HL-60 (cell line): ENCODE results near the gene WDPCP.

Source experiments
- DNase-seq, 2 experiments: peaks; one replicate each; pipeline ENCODE4 v3.0.0-alpha.2; 2010 to 2020; ENCODE audit warnings: low read depth in 1 of 2, low spot score in 1 of 2
- H3K27ac ChIP-seq: fragments of 250-450 bp; sonication (Bioruptor Pico); replicated peaks from 2 replicates; pipeline ENCODE4 v1.5.1; 2020; ENCODE audit warnings: mild to moderate bottlenecking, moderate library complexity
- H3K27me3 ChIP-seq: fragments of 250-450 bp; sonication (Bioruptor Pico); 2 replicates; pipeline ENCODE4 v1.5.1; 2021; ENCODE audit warnings: mild to moderate bottlenecking, moderate library complexity; ENCODE audit not compliant: insufficient read depth, poor library complexity, severe bottlenecking
- H3K4me3 ChIP-seq: replicated peaks from 2 replicates; pipeline ENCODE4 v1.5.1; 2011; ENCODE audit warnings: mild to moderate bottlenecking, control low read depth, low read length; ENCODE audit not compliant: insufficient read depth
- CTCF ChIP-seq: IDR thresholded peaks from one replicate; pipeline ENCODE4 v1.5.1; 2011; ENCODE audit warnings: low read length, control low read depth, inconsistent platforms; ENCODE audit not compliant: insufficient read depth
- GABPA ChIP-seq: IDR thresholded peaks from 2 replicates; pipeline ENCODE4 v1.6.1; 2012; ENCODE audit warnings: low read depth
- POLR2AphosphoS5 ChIP-seq: IDR thresholded peaks from 2 replicates; pipeline ENCODE4 v1.6.1; 2012; ENCODE audit warnings: low read depth
- REST ChIP-seq: IDR thresholded peaks from 2 replicates; pipeline ENCODE4 v1.6.1; 2012; ENCODE audit warnings: low read depth; ENCODE audit not compliant: insufficient replicate concordance
- SPI1 ChIP-seq: IDR thresholded peaks from 2 replicates; pipeline ENCODE4 v1.6.1; 2012; ENCODE audit warnings: low read depth, mild to moderate bottlenecking, borderline replicate concordance
- long read RNA-seq: library from polyadenylated mRNA; unstranded; transcript quantifications from one replicate; pipeline ENCODE4 v2.0.0, GENCODE V29; 2020

The WDPCP gene
- long read RNA-seq, transcript WDPCP-201 (18 exons, 3,392 nt) = major isoform, 6 of 41 reads
- long read RNA-seq, partial matches to known transcripts = 4 of 41 reads
- long read RNA-seq, other reads (novel, unspliced or antisense) = 28 of 41 reads

DNA sequence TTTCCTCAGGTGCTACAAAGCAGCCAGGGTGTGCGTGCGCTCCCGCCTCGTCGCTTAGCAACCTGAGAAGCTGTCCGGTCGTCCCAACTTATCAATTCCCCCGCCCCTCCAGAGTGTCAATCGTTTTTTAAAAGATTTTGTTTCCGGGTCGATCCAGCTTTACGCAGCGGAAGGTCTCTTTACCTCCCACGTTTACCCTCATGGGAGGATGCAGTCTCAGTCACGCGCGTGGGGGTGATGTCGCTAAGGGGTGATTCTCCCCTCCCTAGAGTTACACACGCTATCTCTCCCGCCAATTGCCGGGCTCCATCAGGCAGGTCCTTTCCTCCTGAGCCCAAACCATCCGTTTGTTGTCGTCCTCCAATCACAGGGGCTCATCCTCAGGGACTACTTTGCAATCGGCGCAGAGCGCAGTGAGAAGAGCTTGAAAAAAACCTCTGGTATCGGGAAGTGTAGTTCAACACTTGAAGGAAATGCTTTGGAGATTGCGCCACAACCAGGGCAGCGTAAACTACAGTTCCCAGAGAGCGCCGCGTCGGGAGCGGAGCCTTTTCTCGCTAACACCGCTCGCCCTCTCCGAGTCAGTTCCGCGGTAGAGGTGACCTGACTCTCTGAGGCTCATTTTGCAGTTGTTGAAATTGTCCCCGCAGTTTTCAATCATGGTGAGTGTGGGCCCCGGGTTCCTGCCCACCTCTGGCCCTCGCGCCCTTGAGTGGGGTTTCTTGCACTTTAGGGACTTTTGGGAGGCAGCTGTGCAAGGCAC lies at the start of gene WDPCP, which contains the start of gene MDH1:
WDPCP (minus strand) TSS at position 93 of the 763 bp plus-strand sequence. CDS start 206 bp downstream, outside the sequence.
MDH1 (plus strand) TSS at position 579 of the 763 bp plus-strand sequence; CDS start at position 660, 81 bp downstream.
- peak; percentile 60; the same call in 1 of the 2 replicates for TF ChIP-seq SPI1
- TF ChIP-seq POLR2AphosphoS5 = peak; percentile 87
- no peak for TF ChIP-seq CTCF
- TF ChIP-seq REST = peak; percentile 15
- TF ChIP-seq GABPA = peak; percentile 77
- no peaks in the 10 kb centered on the region for H3K27me3 ChIP-seq
- H3K27ac ChIP-seq = peak within 1 kb of the TSS; percentile 88
- peak within 1 kb of the TSS; percentile 90 for H3K4me3 ChIP-seq
- DNase-seq = peak; percentile 99

DNA sequence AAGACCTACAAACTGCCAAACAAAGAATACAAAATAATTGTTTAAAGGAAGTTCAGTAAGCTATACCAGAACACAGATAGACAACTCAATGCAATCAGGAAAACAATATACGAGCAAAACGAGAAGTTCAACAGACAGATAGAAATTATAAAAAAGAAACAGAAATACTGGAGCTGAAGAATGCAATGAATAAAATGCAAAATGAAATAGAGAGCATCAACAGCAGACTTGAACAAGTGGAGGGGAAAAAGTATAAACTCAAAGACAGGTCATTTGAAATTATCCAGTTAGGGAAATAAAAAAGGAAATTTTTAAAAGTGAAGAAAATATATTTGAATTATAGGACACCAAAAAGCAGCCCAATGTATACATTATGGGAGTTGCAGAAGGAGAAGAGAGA lies 44.1 kb upstream of the WDPCP start:
- Histone ChIP-seq H3K4me3 (no peak overlapping the region), H3K27ac (no peak overlapping the region), H3K27me3 (no peaks in the 10 kb centered on the region)
- DNase-seq = no peak
- TF ChIP-seq POLR2AphosphoS5 = no peak
- TF ChIP-seq GABPA = no peak
- no peak for TF ChIP-seq REST
- no peak for TF ChIP-seq SPI1
- no peak for TF ChIP-seq CTCF

DNA sequence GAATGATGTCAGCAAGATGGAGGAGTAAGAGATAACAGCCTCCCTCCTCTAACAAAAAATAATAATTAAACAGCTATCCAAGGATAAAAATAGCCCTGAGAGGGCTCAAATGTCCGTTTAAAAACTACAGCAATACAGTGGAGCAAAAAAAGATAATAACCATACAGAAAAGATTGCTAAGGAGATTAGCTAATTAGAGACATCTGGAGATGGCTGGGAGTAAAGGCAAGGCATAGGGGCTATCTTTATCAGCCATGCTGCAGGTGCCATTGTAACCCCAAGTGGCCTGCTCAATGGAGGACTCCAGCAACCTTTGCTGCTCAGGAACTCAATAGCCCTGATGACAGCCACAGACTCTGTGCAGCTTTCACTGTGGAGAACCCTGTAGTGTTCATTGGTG lies 43.2 kb upstream of the WDPCP start:
- DNase-seq = no peak
- no peak for TF ChIP-seq SPI1
- no peak for TF ChIP-seq POLR2AphosphoS5
- TF ChIP-seq REST = no peak
- no peak for TF ChIP-seq GABPA
- TF ChIP-seq CTCF = no peak
- H3K4me3 ChIP-seq = no peak overlapping the region

More for the DNA sequence above, 43.2 kb upstream of the WDPCP start:
- H3K27ac ChIP-seq = no peak overlapping the region
- no peaks in the 10 kb centered on the region for H3K27me3 ChIP-seq
